HEK293 (cell line): Measurements from ENCODE around the gene HEATR5A.

Experiments
- CTCF ChIA-PET: fragments of 350-600 bp; formaldehyde crosslinking; extraction: SDS; loops from one replicate; lab custom pipeline; 2021; ENCODE audit warnings: antibody characterized with exemption; lab: Yijun Ruan, JAX
- POLR2A ChIA-PET: fragments of 300-600 bp; formaldehyde crosslinking; extraction: SDS; loops from one replicate; lab custom pipeline; 2020; ENCODE audit warnings: antibody characterized with exemption, inconsistent platforms; lab: Yijun Ruan, JAX
- H3K27ac ChIP-seq: fragments of 200-500 bp; sonication (Bioruptor generic); 2 replicates; pipeline ENCODE4 v1.5.1; 2014; ENCODE audit warnings: low read depth, low read length, control low read depth, inconsistent platforms; ENCODE audit errors: extremely low read depth
- H3K36me3 ChIP-seq, 2 experiments: fragments of 200-500 bp in 1 of 2; sonication (Bioruptor generic) in 1 of 2; 1 replicate in 1 of 2; 2 replicates in 1 of 2; pipeline ENCODE4 v1.5.1; 2014 to 2017; ENCODE audit warnings: inconsistent platforms in 2 of 2, low read length in 2 of 2; ENCODE audit not compliant: control insufficient read depth in 2 of 2, insufficient read depth in 1 of 2
- H3K4me1 ChIP-seq: fragments of 200-500 bp; sonication (Bioruptor generic); 2 replicates; pipeline ENCODE4 v1.5.1; 2014; ENCODE audit warnings: mild to moderate bottlenecking, low read length, inconsistent platforms; ENCODE audit not compliant: control insufficient read depth, insufficient read depth
- H3K4me3 ChIP-seq: 2 replicates; pipeline ENCODE4 v1.5.1; 2011; ENCODE audit warnings: low read depth, mild to moderate bottlenecking, control low read depth, low read length, moderate library complexity
- H3K9me3 ChIP-seq: fragments of 200-500 bp; sonication (Bioruptor generic); 2 replicates; pipeline ENCODE4 v1.5.1; 2014; ENCODE audit warnings: low read depth, low read length, inconsistent platforms; ENCODE audit not compliant: control insufficient read depth, insufficient read depth
- BCL11A ChIP-seq: fragments of 450-650 bp; formaldehyde crosslinking; IDR thresholded peaks from 2 replicates; pipeline ENCODE4 v1.5.1; 2016; ENCODE audit warnings: low read depth, missing biosample characterization, missing genetic modification characterization
- IKZF3 ChIP-seq: fragments of 450-650 bp; IDR thresholded peaks from 2 replicates; pipeline ENCODE4 v1.5.0; 2018; ENCODE audit warnings: missing biosample characterization, mild to moderate bottlenecking, missing genetic modification characterization, moderate library complexity
- ZNF121 ChIP-seq: fragments of 450-650 bp; formaldehyde crosslinking; IDR thresholded peaks from 2 replicates; pipeline ENCODE4 v1.5.1; 2016; ENCODE audit warnings: missing biosample characterization, missing genetic modification characterization
- ZNF132 ChIP-seq: fragments of 450-650 bp; formaldehyde crosslinking; IDR thresholded peaks from 2 replicates; pipeline ENCODE4 v1.5.1; 2017; ENCODE audit warnings: missing biosample characterization, missing genetic modification characterization, borderline replicate concordance
- ZNF133 ChIP-seq: fragments of 450-650 bp; formaldehyde crosslinking; IDR thresholded peaks from 2 replicates; pipeline ENCODE4 v1.5.1; 2016; ENCODE audit warnings: missing biosample characterization, missing genetic modification characterization
- ZNF155 ChIP-seq: fragments of 450-650 bp; formaldehyde crosslinking; IDR thresholded peaks from 2 replicates; pipeline ENCODE4 v1.5.1; 2016; ENCODE audit warnings: missing biosample characterization, missing genetic modification characterization
- ZNF174 ChIP-seq: fragments of 450-650 bp; formaldehyde crosslinking; IDR thresholded peaks from 2 replicates; pipeline ENCODE4 v1.5.0; 2017; ENCODE audit warnings: missing biosample characterization, mild to moderate bottlenecking, missing genetic modification characterization
- ZNF19 ChIP-seq: fragments of 450-650 bp; formaldehyde crosslinking; IDR thresholded peaks from 2 replicates; pipeline ENCODE4; 2016; ENCODE audit warnings: missing biosample characterization, missing genetic modification characterization, low read depth
- ZNF549 ChIP-seq: fragments of 450-650 bp; IDR thresholded peaks from 2 replicates; pipeline ENCODE4 v1.5.1; 2018; ENCODE audit warnings: missing biosample characterization, missing genetic modification characterization, mild to moderate bottlenecking, inconsistent platforms, moderate library complexity
- ZNF610 ChIP-seq: fragments of 450-650 bp; formaldehyde crosslinking; IDR thresholded peaks from 2 replicates; pipeline ENCODE4 v1.5.1; 2016; ENCODE audit warnings: missing biosample characterization, missing genetic modification characterization, borderline replicate concordance
- ZNF629 ChIP-seq: fragments of 450-650 bp; formaldehyde crosslinking; IDR thresholded peaks from 2 replicates; pipeline ENCODE4 v1.5.1; 2017; ENCODE audit warnings: missing biosample characterization, missing genetic modification characterization
- ZNF707 ChIP-seq: fragments of 450-650 bp; formaldehyde crosslinking; IDR thresholded peaks from 2 replicates; pipeline ENCODE4 v1.5.1; 2016; ENCODE audit warnings: missing biosample characterization, missing genetic modification characterization
- ZNF76 ChIP-seq: fragments of 450-650 bp; formaldehyde crosslinking; IDR thresholded peaks from 2 replicates; pipeline ENCODE4; 2016; ENCODE audit warnings: low read depth, missing biosample characterization, missing genetic modification characterization, borderline replicate concordance
- ZNF791 ChIP-seq: fragments of 450-650 bp; formaldehyde crosslinking; IDR thresholded peaks from 2 replicates; pipeline ENCODE4 v1.5.1; 2016; ENCODE audit warnings: missing biosample characterization, missing genetic modification characterization
- ZNF843 ChIP-seq: fragments of 450-650 bp; formaldehyde crosslinking; IDR thresholded peaks from 2 replicates; pipeline ENCODE4 v1.5.1; 2016; ENCODE audit warnings: missing biosample characterization, missing genetic modification characterization
- TF ChIP-seq, protein P1 (sequence below): fragments of 450-650 bp; IDR thresholded peaks from 2 replicates; pipeline ENCODE4 v1.5.1; 2018; ENCODE audit warnings: missing biosample characterization, mild to moderate bottlenecking, missing genetic modification characterization
- TF ChIP-seq, protein P2 (sequence below): fragments of 450-650 bp; formaldehyde crosslinking; IDR thresholded peaks from 2 replicates; pipeline ENCODE4 v1.5.1; 2017; ENCODE audit warnings: missing biosample characterization, mild to moderate bottlenecking, missing genetic modification characterization, moderate library complexity
- TF ChIP-seq, protein P3 (sequence below): fragments of 450-650 bp; formaldehyde crosslinking; IDR thresholded peaks from 2 replicates; pipeline ENCODE4 v1.5.1; 2016; ENCODE audit warnings: missing biosample characterization, missing genetic modification characterization

HEATR5A gene

DNA sequence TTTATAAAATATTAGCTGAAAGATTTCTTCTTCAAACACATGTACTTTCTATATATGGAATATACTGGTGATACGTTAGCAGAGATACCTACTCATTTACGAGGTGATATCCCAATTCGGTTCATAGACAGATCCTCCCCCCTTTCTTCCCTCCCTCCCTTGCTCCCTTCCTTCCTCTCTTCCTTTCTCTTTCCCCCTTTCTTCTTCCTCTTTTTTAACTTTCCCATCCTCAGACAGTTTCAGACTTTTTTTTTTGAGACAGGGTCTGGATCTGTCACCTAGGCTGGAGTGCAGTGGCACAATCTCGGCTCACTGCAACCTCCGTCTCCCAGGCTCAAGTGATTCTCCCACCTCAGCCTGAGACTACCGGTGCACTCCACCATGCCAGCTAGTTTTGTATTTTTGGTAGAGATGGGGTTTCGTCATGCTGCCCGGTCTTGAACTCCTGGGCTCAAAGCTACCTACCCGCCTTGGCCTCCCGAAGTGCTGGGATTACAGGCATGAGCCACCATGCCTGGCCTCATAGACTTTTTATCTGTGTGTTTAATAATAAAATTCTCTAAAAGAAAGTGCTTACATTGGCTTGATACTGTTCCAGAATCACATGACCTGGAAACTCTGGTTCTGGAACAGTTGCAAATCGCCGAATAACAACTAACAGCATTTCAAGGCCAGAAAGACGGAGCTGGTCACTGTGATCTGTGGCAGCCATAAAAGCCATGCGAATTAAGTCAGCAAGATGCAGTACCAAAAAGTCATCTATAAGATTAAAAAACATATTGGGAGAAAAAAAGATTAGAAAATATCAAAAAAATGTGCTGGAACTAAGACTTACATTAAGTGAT is 99.2 kb downstream of the HEATR5A start:
- Histone ChIP-seq H3K36me3 (peaks cover 0 to 17% of the 10 kb centered on the region in 2 experiments; a peak in 2 of 3 replicates), H3K4me3 (no peak overlapping the region), H3K27ac (no peak overlapping the region), H3K9me3 (no peaks in the 10 kb centered on the region), H3K4me1 (no peaks in the 10 kb centered on the region)
- POLR2A ChIA-PET, result no interaction called here
- TF ChIP-seq, protein P1, sequence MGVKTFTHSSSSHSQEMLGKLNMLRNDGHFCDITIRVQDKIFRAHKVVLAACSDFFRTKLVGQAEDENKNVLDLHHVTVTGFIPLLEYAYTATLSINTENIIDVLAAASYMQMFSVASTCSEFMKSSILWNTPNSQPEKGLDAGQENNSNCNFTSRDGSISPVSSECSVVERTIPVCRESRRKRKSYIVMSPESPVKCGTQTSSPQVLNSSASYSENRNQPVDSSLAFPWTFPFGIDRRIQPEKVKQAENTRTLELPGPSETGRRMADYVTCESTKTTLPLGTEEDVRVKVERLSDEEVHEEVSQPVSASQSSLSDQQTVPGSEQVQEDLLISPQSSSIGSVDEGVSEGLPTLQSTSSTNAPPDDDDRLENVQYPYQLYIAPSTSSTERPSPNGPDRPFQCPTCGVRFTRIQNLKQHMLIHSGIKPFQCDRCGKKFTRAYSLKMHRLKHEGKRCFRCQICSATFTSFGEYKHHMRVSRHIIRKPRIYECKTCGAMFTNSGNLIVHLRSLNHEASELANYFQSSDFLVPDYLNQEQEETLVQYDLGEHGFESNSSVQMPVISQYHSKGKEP (tag by site-specific recombination), result no peak
- CTCF ChIA-PET, result no interaction called here

DNA sequence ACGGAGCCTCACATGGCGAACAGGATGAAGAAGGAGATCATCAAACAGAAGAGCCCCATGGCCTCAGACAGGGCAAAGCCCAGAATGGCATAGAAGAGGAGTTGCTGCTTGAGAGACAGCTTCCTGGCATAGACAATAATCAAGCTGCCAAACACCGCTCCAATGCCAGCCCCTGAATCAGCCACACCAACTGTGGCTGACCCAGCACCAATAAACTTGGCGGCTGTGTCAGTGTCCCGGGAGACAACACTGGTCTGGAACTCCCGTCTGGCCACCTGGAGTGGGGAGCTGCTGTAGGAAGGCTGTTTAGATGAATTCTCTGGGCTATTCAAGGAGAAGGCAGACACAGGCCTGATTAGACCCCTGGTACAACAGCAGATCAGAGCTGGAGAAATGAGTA is 100.1 kb downstream of the HEATR5A start:
- Histone ChIP-seq H3K27ac (no peak overlapping the region), H3K36me3 (peaks cover 0 to 21% of the 10 kb centered on the region in 2 experiments; a peak in 2 of 3 replicates), H3K9me3 (no peaks in the 10 kb centered on the region), H3K4me3 (no peak overlapping the region), H3K4me1 (no peaks in the 10 kb centered on the region)
- CTCF ChIA-PET, result interaction anchor here (0.6 kb wide), 1 partner anchor 9 kb away, joined by 3 read pairs; no protein-coding TSS in a partner anchor
- no peak for TF ChIP-seq ZNF132 (tag by site-specific recombination)
- no peak for TF ChIP-seq ZNF121 (tag by site-specific recombination)
- TF ChIP-seq ZNF19, result no peak
- TF ChIP-seq BCL11A, result no peak
- TF ChIP-seq, protein P2, sequence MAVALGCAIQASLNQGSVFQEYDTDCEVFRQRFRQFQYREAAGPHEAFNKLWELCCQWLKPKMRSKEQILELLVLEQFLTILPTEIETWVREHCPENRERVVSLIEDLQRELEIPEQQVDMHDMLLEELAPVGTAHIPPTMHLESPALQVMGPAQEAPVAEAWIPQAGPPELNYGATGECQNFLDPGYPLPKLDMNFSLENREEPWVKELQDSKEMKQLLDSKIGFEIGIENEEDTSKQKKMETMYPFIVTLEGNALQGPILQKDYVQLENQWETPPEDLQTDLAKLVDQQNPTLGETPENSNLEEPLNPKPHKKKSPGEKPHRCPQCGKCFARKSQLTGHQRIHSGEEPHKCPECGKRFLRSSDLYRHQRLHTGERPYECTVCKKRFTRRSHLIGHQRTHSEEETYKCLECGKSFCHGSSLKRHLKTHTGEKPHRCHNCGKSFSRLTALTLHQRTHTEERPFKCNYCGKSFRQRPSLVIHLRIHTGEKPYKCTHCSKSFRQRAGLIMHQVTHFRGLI (tag by site-specific recombination), result no peak
- TF ChIP-seq, protein P3, sequence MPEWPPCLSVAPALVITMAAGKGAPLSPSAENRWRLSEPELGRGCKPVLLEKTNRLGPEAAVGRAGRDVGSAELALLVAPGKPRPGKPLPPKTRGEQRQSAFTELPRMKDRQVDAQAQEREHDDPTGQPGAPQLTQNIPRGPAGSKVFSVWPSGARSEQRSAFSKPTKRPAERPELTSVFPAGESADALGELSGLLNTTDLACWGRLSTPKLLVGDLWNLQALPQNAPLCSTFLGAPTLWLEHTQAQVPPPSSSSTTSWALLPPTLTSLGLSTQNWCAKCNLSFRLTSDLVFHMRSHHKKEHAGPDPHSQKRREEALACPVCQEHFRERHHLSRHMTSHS (tag by site-specific recombination), result no peak
- TF ChIP-seq ZNF843 (tag by site-specific recombination), result no peak
- no peak for TF ChIP-seq ZNF133
- TF ChIP-seq ZNF76, result no peak
- TF ChIP-seq ZNF791 (tag by site-specific recombination), result no peak
- POLR2A ChIA-PET, result no interaction called here

DNA sequence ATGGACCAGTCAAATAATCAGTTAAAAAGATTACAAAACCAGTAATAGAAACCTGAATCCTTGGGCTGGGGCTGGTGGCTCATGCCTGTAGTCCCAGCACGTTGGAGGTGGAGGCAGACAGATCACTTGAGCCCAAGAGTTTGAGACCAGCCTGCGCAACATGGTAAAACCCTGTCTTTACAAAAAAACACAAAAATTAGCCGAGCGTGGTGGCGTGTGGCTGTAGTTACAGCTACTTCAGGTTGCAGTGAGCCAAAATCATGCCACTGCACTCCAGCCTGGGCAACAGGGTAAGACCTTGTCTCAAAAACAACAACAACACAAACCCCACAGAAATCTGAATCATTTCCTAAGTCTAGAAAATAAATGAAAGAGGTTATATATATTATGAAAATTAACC is 100.6 kb downstream of the HEATR5A start:
- ChIA-PET CTCF (interaction anchor here (0.6 kb wide), 1 partner anchor 10 kb away, joined by 3 read pairs; no protein-coding TSS in a partner anchor), POLR2A (no interaction called here)
- no peaks in the 10 kb centered on the region for H3K9me3 ChIP-seq
- H3K36me3 ChIP-seq, result peaks cover 0 to 24% of the 10 kb centered on the region in 2 experiments; a peak in 2 of 3 replicates
- H3K4me3 ChIP-seq, result no peak overlapping the region
- H3K27ac ChIP-seq, result no peak overlapping the region
- no peaks in the 10 kb centered on the region for H3K4me1 ChIP-seq
- no peak for TF ChIP-seq ZNF549 (tag by site-specific recombination)
- TF ChIP-seq IKZF3 (tag by site-specific recombination), result no peak
- TF ChIP-seq ZNF629 (tag by site-specific recombination), result no peak
- TF ChIP-seq ZNF610, result no peak
- TF ChIP-seq ZNF155 (tag by site-specific recombination), result no peak
- no peak for TF ChIP-seq ZNF174 (tag by site-specific recombination)
- no peak for TF ChIP-seq ZNF707 (tag by site-specific recombination)
- TF ChIP-seq, all 188 proteins: peak for 0
